Skin of body (tissue), 2 donors: ENCODE measurements around the gene WWC2. TPM values are rescaled to one million over a fixed set of nuclear protein-coding genes. Genes with fewer than 3 reads are reported as not detected.

Source experiments
- DNase-seq: peaks from one replicate; lab custom pipeline; 2025; lab: John Stamatoyannopoulos, UW
- total RNA-seq: library from RNA; depleted of rRNA; stranded (reverse); fragments of >200 nt; gene quantifications from one replicate; pipeline ENCODE4 v1.2.3, GENCODE V29; 2014

Gene WWC2
- total RNA-seq, 1 donor from 2014 or later: 24.0 TPM

- DNase-seq: no peak
Observed at GRCh38 chr4:183255487-183255886, 156.4 kb downstream of the WWC2 start.

DNA sequence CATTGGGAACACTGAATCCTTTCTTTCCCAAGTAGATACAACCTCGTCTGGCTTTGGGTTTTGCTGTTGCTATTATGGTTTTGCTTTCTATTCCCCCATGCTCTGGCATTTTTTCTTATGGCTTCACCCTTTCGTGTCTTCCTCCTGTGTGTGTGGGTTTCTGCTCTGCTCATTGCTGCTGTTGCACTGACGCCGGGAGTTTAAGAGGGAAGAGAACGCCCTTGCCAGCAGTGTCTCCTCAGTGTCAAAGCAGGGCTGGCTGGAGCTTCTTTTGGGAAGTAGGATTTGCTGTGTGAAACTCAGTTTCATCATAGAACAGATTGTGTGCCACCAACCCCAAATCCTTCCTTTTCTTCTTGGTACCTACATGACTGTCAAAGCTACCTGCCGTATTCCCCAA is 157.3 kb downstream of the WWC2 start:
- no peak for DNase-seq

GRCh38 chr4:183256756-183257385 is 157.8 kb downstream of the WWC2 start:
- peak; percentile 5 for DNase-seq

DNA sequence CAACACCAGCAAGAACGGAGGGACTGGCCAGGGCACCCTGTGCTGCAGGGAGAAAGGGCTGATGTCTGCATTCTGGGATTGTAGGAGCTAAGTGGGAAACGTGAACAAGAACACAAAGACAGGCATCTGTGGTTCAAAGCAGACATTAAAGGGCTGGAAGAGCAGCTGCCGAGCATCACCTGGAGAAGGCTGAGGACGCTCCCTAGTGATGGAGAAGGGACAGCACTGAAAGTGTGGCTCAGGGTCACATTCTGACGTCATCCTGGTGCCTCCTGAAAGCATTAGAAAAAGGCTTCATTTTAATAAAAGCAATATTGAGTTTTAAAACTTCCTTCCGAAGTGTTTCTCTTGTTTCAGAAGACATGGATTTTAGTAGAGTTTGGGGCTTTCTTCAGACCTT is 158.8 kb downstream of the WWC2 start:
- no peak for DNase-seq

- no peak for DNase-seq
Observed at GRCh38 chr4:183260491-183261151, 161.6 kb downstream of the WWC2 start.

- DNase-seq: peak; percentile 60
Observed at GRCh38 chr4:183261953-183262775, 163.1 kb downstream of the WWC2 start.

- no peak for DNase-seq
Observed at GRCh38 chr4:183262776-183263100, 163.7 kb downstream of the WWC2 start.

GRCh38 chr4:183263787-183264386 is 164.8 kb downstream of the WWC2 start:
- no peak for DNase-seq

- DNase-seq: no peak
Observed at GRCh38 chr4:183264614-183265013, 165.6 kb downstream of the WWC2 start.

DNA sequence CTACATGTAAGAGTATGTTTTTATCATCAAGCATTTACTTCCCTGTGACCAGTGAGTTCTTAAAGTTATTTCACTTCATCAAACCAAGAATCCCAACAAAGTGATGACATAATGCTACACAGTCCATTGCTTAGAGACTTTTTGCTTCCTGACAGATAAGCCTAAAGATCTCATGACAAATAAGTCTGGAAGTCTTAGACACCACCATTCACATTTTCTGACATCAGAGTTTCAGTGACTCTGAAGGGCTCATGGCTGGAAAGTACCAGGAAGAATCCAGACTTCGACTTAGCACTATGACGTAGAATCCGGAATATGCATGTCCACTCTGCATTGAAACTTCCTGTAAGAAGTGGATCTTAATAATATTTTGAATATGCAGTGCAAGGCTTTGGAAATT is 167.3 kb downstream of the WWC2 start:
- DNase-seq: no peak

DNA sequence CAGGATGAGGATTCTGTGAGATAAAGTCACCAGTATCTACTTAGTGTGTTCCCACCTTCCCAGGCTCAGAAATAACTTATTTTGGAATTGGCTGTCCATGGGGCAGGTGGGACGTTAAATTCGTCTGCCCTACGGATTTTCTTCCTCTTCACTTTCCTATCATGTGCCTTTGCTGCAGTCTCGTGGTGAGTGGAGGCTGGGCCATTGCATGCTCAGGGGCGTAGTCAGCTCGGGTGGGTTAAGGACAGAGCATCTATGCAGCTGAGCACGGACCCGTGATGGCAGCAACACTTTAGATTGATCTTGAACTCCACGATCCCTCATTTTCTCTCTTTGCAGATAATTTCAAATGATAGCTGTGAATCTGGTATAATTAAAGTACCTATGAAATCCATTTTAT is 169.5 kb downstream of the WWC2 start:
- no peak for DNase-seq

DNA sequence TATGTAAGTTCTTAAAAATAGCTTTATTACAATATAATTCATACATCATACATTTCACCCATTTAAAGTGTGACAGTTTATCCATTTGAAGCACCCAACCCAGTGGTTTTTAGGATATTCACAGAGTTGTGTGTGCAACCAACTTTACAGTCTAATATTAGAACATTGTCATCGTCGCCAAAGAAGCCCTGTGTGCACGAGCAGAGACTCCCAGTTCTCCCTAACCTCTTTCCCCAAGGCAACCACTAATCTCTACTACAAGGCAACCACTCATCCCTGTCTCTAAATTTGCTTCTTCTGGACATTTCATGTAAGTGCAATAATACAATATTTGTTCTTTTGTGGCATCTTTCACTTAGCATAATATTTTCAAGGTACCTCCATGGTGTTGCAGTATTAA is 173.3 kb downstream of the WWC2 start:
- no peak for DNase-seq

- DNase-seq: no peak
Observed at GRCh38 chr4:183276106-183276505, 177.0 kb downstream of the WWC2 start.

DNA sequence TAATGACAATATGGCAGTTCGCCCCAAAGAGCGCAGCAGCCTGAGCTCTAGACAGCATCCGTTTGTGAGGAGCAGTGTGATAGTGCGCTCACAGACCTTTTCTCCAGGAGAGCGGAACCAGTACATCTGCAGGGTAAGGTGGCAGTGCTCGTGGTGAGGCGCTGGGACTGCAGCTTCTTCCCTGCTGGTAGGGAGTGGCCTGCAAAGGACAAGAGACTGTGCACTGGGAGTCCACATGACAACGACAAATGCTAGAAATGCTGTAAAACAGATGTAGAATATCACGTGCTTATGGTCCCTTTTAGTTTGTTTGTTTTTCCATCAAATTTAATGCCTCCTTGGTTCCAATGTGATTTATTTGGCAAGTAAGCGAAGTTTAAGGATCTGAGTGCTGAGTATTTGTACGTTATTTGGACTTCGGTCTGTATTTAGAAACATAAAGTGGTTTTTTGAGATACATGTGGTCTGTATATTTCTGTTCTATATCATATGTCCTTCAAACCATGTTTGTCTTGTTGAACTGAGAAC is 185.3 kb downstream of the WWC2 start:
- peak; percentile 46 for DNase-seq

GRCh38 chr4:183284965-183285364 is 185.9 kb downstream of the WWC2 start:
- peak; percentile 19 for DNase-seq

DNA sequence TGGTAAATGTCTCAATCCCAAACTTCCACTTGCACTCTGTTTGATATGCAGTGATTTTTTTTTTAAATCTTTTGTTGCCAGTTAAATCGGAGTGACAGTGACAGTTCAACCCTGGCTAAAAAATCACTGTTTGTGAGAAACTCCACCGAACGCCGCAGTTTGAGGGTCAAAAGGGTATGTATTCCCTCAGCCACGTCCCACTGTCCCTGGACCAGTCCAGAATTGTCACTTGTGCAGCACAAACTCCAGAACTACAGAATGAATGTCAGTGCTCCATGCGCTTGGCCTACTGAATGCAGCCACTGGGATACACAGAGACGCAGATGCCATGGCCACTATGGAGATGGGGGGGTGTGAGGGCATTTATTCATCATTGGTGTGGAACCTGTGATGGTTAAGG is 186.8 kb downstream of the WWC2 start:
- DNase-seq: no peak

- no peak for DNase-seq
Observed at GRCh38 chr4:183286590-183287308, 187.7 kb downstream of the WWC2 start.

DNA sequence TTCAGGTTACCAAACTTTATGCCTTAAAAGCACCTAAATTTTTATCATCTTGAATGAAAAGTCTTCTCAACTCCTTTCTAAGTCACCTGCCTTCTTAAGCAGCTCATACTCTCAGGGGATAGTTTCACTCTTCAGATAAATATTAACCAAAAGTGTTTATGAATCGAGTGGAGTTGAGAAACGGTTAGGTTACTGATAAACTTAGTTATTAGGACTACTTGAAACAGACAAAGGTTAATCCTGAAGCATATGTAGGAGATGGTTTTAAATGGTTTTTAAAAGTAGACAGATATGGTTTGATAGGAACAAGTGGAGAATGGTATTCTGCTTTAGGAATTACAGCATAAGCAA is 188.2 kb downstream of the WWC2 start:
- no peak for DNase-seq

- DNase-seq: no peak
Observed at GRCh38 chr4:183287677-183288076, 188.6 kb downstream of the WWC2 start.

DNA sequence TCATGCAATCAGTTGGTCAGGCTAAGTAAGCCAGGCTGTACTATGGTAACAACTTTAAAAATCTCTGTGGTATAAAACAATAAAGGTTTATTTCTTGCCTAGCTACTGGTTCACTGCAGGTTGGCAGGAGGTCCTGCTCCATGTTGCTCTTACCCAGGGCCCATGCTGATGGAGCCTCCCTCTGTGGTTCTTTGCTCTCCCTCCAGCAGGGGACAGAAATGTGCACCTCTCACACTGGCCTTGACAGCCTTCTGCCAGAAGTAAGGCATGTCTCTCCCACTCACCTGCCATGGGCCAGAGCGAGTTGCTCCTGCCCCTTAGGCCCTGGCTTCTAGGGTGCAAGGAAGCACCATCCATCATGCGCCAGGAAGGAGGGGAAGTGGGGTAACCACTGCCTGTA is 189.9 kb downstream of the WWC2 start:
- no peak for DNase-seq

GRCh38 chr4:183289688-183290087 is 190.6 kb downstream of the WWC2 start:
- DNase-seq: no peak
